Upper lobe of left lung (tissue), 6 donors: Measurements from ENCODE around the gene TFIP11. TPM values are rescaled to one million over a fixed set of nuclear protein-coding genes. Genes with fewer than 3 reads are reported as not detected.

Experiments used
- ATAC-seq, 2 donors: fragments of 200-7000 bp; cut with Tn5 transposase; one replicate each; pipeline ENCODE4 v1.9.1; 2022; ENCODE audit warnings: mild to moderate bottlenecking in 2 of 2, moderate library complexity in 2 of 2; ENCODE audit not compliant: low FRiP score in 2 of 2
- DNase-seq, 2 donors: peaks; one replicate each; pipeline ENCODE4 v3.0.0-alpha.2; 2019 to 2020
- H3K27ac ChIP-seq, 4 donors: fragments of 200-600 bp; sonication (generic); one replicate each; pipeline ENCODE4 v1.5.1; 2016 to 2019
- H3K27me3 ChIP-seq, 4 donors: fragments of 200-600 bp; sonication (generic); one replicate each; pipeline ENCODE4 v1.5.1; 2017 to 2019
- H3K36me3 ChIP-seq, 4 donors: fragments of 200-600 bp; sonication (generic); one replicate each; pipeline ENCODE4 v1.5.1; 2016 to 2019
- H3K4me1 ChIP-seq, 4 donors: fragments of 200-600 bp; sonication (generic); one replicate each; pipeline ENCODE4 v1.5.1; 2018 to 2019
- H3K4me3 ChIP-seq, 4 donors: fragments of 200-600 bp; sonication (generic); one replicate each; pipeline ENCODE4 v1.5.1; 2017 to 2019; ENCODE audit warnings: mild to moderate bottlenecking in 2 of 4, moderate library complexity in 1 of 4
- H3K9me3 ChIP-seq, 4 donors: fragments of 200-600 bp; sonication (generic); one replicate each; pipeline ENCODE4 v1.5.1; 2018 to 2019
- CTCF ChIP-seq, 6 experiments: fragments of 450-650 bp in 4 of 6; fragments of 200-600 bp in 2 of 6; sonication (generic) in 2 of 6; IDR thresholded peaks; one replicate each; pipeline ENCODE4 v1.5.1; 2016 to 2019; ENCODE audit warnings: antibody characterized with exemption in 6 of 6
- EP300 ChIP-seq, 4 donors: sonication (generic); formaldehyde crosslinking; IDR thresholded peaks; one replicate each; pipeline ENCODE4 v1.5.1; 2017; ENCODE audit warnings: antibody characterized with exemption in 4 of 4, control low read depth in 2 of 4
- POLR2A ChIP-seq, 4 donors: fragments of 450-650 bp; IDR thresholded peaks; one replicate each; pipeline ENCODE4 v1.5.1; 2016 to 2017; ENCODE audit warnings: antibody characterized with exemption in 4 of 4, mild to moderate bottlenecking in 2 of 4
- POLR2AphosphoS5 ChIP-seq, 2 donors: sonication (generic); formaldehyde crosslinking; IDR thresholded peaks; one replicate each; pipeline ENCODE4 v1.5.1; 2017; ENCODE audit warnings: antibody characterized with exemption in 2 of 2
- WGBS, 2 donors: methylation state at CpG; one replicate each; pipeline ENCODE4 v1.1.5; 2017 to 2018; 5-methylcytosine and 5-hydroxymethylcytosine counted together
- total RNA-seq, 6 donors: library from RNA; depleted of rRNA in 4 of 6; stranded (reverse); fragments of >200 nt in 4 of 6; gene quantifications; one replicate each; pipeline versions ENCODE4 v1.1.0 to v1.2.1, GENCODE V29; 2016 to 2021
- donor health status: DM: no; HTN: no; CAD: no; lungs with moderate emphysema.
- donor health status: DM: no; HTN: yes; CAD: no; lungs with severe emphysema.

TFIP11 gene
- total RNA-seq, result 10 to 100 TPM; 26.3 to 37.7 (median 32.6) TPM

GRCh38 chr22:26512149-26512793 is at the start of gene TFIP11:
Gene TFIP11, minus strand, starts transcription at chr22:26512473. Its CDS starts 2,201 bp downstream, at chr22:26510272.
- Histone ChIP-seq H3K36me3 (peaks cover 8 to 32% (median 27%) of the 10 kb centered on the region in 4 donors), H3K9me3 (no peaks in the 10 kb centered on the region), H3K27me3 (no peaks in the 10 kb centered on the region), H3K4me3 (peak within 1 kb of the TSS; percentile 74 to 95 (median 84)), H3K27ac (peak within 1 kb of the TSS; percentile 75 to 87 (median 85)), H3K4me1 (peaks cover 18 to 32% (median 19%) of the 10 kb centered on the region in 4 donors)
- DNase-seq (peak; percentile 96 to 99), ATAC-seq (peak; percentile 95 to 99)
- TF ChIP-seq EP300 (IDR thresholded peaks at IDR 0.05) (peak in 1 of 4 donors; percentile 86), POLR2AphosphoS5 (IDR thresholded peaks at IDR 0.05) (peak; percentile 97 to 98), POLR2A (IDR thresholded peaks at IDR 0.05) (peak in 3 of 4 donors; percentile 34 to 81 (median 39)), CTCF (IDR thresholded peaks at IDR 0.05) (peak in 4 of 6 experiments; percentile 14 to 34 (median 30))
- 0% methylated on average over 25 to 39 of the region's 40 CpGs for WGBS, 2 donors

GRCh38 chr22:26561756-26562417 is 49.6 kb upstream of the TFIP11 start:
- no peak overlapping the region for H3K4me3 ChIP-seq
- ATAC-seq (peak in 1 of 2 donors; percentile 29), DNase-seq (no peak)
- 84 to 86% methylated on average over 6 to 9 of the region's 9 CpGs for WGBS, 2 donors
- no peaks in the 10 kb centered on the region for H3K9me3 ChIP-seq
- H3K27me3 ChIP-seq, result no peaks in the 10 kb centered on the region
- peaks cover 22 to 47% (median 33%) of the 10 kb centered on the region in 4 donors for H3K4me1 ChIP-seq
- peaks cover 0 to 17% (median 11%) of the 10 kb centered on the region in 4 donors for H3K36me3 ChIP-seq
- TF ChIP-seq POLR2A (IDR thresholded peaks at IDR 0.05) (no peak), EP300 (IDR thresholded peaks at IDR 0.05) (no peak)
- peak overlapping the region in 1 of 4 donors; percentile 53 for H3K27ac ChIP-seq

- peaks cover 0 to 14% (median 6%) of the 10 kb centered on the region in 4 donors for H3K36me3 ChIP-seq
- no peaks in the 10 kb centered on the region for H3K9me3 ChIP-seq
- no peak for DNase-seq
- H3K27ac ChIP-seq, result no peak overlapping the region
- 86 to 92% methylated on average over 13 of the region's 13 CpGs for WGBS, 2 donors
- H3K4me1 ChIP-seq, result peaks cover 18 to 51% (median 23%) of the 10 kb centered on the region in 4 donors
- H3K27me3 ChIP-seq, result no peaks in the 10 kb centered on the region
- no peak overlapping the region for H3K4me3 ChIP-seq
- TF ChIP-seq CTCF (IDR thresholded peaks at IDR 0.05) (no peak), POLR2A (IDR thresholded peaks at IDR 0.05) (no peak), EP300 (IDR thresholded peaks at IDR 0.05) (no peak), POLR2AphosphoS5 (IDR thresholded peaks at IDR 0.05) (no peak)
- no peak for ATAC-seq
Observed at GRCh38 chr22:26559961-26560575, 47.8 kb upstream of the TFIP11 start.

GRCh38 chr22:26558248-26558895 is 46.1 kb upstream of the TFIP11 start:
- Histone ChIP-seq H3K27me3 (no peaks in the 10 kb centered on the region), H3K36me3 (peaks cover 0 to 4% (median 0%) of the 10 kb centered on the region in 4 donors), H3K9me3 (no peaks in the 10 kb centered on the region), H3K27ac (no peak overlapping the region), H3K4me1 (peaks cover 13 to 49% (median 16%) of the 10 kb centered on the region in 4 donors), H3K4me3 (no peak overlapping the region)
- WGBS, 2 donors, result 66 to 73% methylated on average over 3 of the region's 3 CpGs
- no peak for ATAC-seq
- no peak for TF ChIP-seq POLR2AphosphoS5 (IDR thresholded peaks at IDR 0.05)
- TF ChIP-seq EP300 (IDR thresholded peaks at IDR 0.05), result no peak
- no peak for TF ChIP-seq POLR2A (IDR thresholded peaks at IDR 0.05)
- no peak for TF ChIP-seq CTCF (IDR thresholded peaks at IDR 0.05)
- no peak for DNase-seq
